SK-N-SH treated with all-trans-retinoic acid at 6 μM for 48 hours (cell line): ENCODE measurements around the gene KLHL26.

Source experiments
- CSDC2 ChIP-seq: fragments of 250-450 bp; sonication (Bioruptor Pico); IDR thresholded peaks from 2 replicates; pipeline ENCODE4 v1.5.0; 2020; ENCODE audit warnings: mild to moderate bottlenecking, moderate library complexity
- ESRRG ChIP-seq: fragments of 250-450 bp; sonication (Bioruptor Pico); IDR thresholded peaks from 2 replicates; pipeline ENCODE4 v1.6.1; 2021; ENCODE audit warnings: mild to moderate bottlenecking
- ISL1 ChIP-seq: fragments of 250-450 bp; sonication (Bioruptor Pico); IDR thresholded peaks from 2 replicates; pipeline ENCODE4 v2.1.2; 2022; ENCODE audit warnings: mild to moderate bottlenecking, moderate library complexity
- TF ChIP-seq, protein P1 (sequence below): fragments of 250-450 bp; sonication (Bioruptor Pico); IDR thresholded peaks from 2 replicates; pipeline ENCODE4 v1.8.0; 2020; ENCODE audit warnings: mild to moderate bottlenecking, moderate library complexity, borderline replicate concordance
- TF ChIP-seq, protein P2 (sequence below): fragments of 250-450 bp; sonication (Bioruptor Pico); IDR thresholded peaks from 2 replicates; pipeline ENCODE4 v1.5.1; 2021; ENCODE audit warnings: mild to moderate bottlenecking, moderate library complexity

DNA sequence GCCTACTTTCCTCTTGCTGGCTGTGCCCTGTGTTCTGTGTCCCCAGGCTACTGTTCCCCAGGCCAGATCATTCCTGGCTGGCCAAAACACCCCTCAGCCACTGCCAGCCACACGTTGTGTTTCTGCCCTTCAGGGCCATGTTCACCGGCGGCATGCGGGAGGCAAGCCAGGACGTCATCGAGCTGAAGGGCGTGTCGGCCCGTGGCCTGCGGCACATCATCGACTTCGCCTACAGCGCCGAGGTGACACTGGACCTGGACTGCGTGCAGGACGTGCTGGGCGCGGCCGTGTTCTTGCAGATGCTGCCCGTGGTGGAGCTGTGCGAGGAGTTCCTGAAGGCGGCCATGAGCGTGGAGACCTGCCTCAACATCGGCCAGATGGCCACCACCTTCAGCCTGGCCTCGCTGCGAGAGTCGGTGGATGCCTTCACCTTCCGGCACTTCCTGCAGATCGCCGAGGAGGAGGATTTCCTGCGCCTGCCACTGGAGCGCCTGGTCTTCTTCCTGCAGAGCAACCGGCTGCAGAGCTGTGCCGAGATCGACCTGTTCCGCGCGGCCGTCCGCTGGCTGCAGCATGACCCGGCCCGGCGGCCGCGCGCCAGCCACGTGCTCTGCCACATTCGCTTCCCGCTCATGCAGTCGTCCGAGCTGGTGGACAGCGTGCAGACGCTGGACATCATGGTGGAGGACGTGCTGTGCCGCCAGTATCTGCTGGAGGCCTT lies 30.9 kb downstream of the KLHL26 start:
- no peak for TF ChIP-seq ESRRG (CRISPR knock-in tag)
- TF ChIP-seq, protein P1, sequence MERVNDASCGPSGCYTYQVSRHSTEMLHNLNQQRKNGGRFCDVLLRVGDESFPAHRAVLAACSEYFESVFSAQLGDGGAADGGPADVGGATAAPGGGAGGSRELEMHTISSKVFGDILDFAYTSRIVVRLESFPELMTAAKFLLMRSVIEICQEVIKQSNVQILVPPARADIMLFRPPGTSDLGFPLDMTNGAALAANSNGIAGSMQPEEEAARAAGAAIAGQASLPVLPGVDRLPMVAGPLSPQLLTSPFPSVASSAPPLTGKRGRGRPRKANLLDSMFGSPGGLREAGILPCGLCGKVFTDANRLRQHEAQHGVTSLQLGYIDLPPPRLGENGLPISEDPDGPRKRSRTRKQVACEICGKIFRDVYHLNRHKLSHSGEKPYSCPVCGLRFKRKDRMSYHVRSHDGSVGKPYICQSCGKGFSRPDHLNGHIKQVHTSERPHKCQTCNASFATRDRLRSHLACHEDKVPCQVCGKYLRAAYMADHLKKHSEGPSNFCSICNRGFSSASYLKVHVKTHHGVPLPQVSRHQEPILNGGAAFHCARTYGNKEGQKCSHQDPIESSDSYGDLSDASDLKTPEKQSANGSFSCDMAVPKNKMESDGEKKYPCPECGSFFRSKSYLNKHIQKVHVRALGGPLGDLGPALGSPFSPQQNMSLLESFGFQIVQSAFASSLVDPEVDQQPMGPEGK (CRISPR knock-in tag) = no peak
- TF ChIP-seq CSDC2 (CRISPR knock-in tag) = no peak
- no peak for TF ChIP-seq ISL1 (CRISPR knock-in tag)
- TF ChIP-seq, protein P2, sequence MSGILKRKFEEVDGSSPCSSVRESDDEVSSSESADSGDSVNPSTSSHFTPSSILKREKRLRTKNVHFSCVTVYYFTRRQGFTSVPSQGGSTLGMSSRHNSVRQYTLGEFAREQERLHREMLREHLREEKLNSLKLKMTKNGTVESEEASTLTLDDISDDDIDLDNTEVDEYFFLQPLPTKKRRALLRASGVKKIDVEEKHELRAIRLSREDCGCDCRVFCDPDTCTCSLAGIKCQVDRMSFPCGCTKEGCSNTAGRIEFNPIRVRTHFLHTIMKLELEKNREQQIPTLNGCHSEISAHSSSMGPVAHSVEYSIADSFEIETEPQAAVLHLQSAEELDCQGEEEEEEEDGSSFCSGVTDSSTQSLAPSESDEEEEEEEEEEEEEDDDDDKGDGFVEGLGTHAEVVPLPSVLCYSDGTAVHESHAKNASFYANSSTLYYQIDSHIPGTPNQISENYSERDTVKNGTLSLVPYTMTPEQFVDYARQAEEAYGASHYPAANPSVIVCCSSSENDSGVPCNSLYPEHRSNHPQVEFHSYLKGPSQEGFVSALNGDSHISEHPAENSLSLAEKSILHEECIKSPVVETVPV = no peak
